HG02870 (cell line): Measurements from ENCODE around the gene FMN1.
"Not testable (repeated sequence)": the region's sequence is repeated elsewhere in the genome, so short reads cannot be mapped to it uniquely, and the experiment has no call there.

Source experiments
- ATAC-seq: cut with Tn5 transposase; IDR thresholded peaks from one replicate; pipeline ENCODE4 v1.9.1; 2021; ENCODE audit warnings: mild to moderate bottlenecking, moderate library complexity; ENCODE audit not compliant: unreplicated experiment

FMN1 gene

DNA sequence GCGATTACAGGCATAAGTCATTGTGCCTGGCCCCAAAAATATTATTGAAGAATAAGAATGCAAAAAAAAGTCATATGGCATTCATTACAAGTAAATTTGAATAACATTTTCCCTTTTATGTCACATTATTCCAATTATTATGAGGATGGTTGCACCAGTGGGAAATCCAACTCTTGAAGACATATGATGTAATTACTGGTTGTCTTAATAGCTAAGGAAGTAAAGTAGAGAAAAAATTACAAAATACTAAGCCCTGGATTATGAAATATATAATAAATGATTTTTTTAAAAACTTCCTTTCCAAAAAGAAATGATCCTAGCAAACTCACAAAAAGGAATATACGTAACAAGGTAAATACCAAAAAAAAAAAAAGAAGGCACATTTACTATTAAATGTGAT, 98.9 kb downstream of the FMN1 start:
- ATAC-seq: no peak

GRCh38 chr15:33094336-33094735, 100.2 kb downstream of the FMN1 start:
- ATAC-seq: no peak

GRCh38 chr15:33093222-33093621, 101.3 kb downstream of the FMN1 start:
- ATAC-seq: no peak

GRCh38 chr15:33091983-33092693, 102.4 kb downstream of the FMN1 start:
- ATAC-seq: no peak

GRCh38 chr15:33089878-33090757, 104.4 kb downstream of the FMN1 start:
- no peak for ATAC-seq

- ATAC-seq: no peak
Observed at GRCh38 chr15:33089165-33089877, 105.2 kb downstream of the FMN1 start.

DNA sequence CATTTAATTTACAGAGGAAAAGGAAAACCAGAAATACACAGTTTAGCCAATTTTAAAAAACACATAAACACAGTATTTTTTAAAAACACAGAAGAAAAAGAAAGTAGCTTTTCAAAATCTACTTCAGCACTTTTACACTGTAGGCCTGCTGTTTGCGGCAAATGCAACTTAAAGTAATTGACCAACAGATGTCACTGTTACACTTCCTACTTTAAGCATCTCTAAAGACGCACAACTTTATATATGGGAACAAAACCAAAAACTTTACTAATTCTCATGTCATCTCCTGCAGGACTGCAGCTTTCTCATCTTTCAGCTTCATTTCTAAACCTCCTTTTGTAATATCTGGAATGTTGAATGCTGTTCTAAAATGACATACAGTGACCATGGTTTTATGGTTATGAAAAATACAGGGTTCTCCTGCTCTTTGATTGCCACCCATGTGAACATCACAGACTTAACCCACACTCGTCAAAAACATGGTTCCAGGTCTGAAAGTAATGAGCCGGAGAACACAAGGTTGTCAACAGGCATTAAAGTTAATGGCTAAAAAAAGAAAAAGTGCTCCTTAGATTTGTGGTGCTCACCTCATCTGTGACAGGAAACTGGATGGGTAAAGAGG, 107.9 kb downstream of the FMN1 start:
- ATAC-seq: no peak

DNA sequence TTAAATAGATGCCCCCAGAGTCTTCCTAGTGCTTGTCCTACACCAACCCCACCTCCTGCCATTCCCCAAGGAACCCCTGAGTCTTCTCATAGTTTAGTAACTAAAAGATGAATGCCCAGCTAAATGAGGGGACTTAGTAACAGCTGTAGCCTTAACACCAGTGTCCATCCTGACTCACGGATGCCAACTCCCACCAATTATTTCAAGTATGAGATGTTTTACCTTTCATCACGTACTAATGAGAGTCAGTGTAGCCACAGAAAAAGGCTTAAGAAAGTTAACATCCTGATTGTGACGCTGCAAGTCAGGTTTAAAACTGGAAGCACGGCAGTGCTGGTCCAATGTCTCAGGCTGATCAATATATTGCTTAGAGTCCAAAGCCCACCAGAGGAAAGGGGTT, 109.9 kb downstream of the FMN1 start:
- no peak for ATAC-seq

DNA sequence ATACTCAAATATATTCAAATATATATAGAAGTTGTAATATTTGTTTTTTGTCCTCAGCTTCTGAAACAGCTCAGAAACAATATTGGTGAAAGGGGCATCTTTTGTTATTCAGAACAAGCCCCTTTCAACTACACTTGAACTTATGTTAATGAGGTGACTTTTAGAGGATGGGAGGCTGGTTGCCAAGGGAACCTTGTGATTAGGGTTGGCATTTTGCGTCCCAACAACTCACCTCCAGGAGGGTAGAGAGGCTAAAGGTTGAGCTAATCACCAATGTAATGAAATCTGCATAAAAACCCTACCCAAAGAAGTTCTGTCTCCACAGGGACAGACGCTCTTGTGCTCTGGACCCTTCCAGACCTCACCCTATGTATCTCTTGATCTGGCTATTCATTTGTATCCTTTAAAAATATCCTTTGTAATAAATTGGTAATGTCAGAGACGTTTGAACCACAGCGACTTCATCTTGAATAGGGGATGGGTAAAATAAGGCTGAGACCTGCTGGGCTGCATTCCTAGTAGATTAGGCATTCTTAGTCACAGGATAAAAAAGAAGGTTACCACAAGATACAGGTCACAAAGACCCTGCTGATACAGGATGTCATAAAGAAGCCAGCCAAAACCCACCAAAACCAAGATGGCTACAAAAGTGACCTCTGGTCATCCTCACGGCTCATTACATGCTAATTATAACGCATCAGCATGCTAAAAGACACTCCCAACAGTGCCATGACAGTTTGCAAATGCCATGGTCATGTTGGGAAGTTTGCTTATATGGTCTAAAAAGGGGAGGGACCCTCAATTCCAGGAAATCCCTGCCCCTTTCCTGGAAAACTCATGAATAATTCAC, 111.1 kb downstream of the FMN1 start:
- no peak for ATAC-seq

- ATAC-seq: no peak
Observed at GRCh38 chr15:33080006-33080405, 114.5 kb downstream of the FMN1 start.

- no peak for ATAC-seq
Observed at GRCh38 chr15:33078607-33079006, 115.9 kb downstream of the FMN1 start.

- ATAC-seq: no peak
Observed at GRCh38 chr15:33076937-33077336, 117.6 kb downstream of the FMN1 start.

DNA sequence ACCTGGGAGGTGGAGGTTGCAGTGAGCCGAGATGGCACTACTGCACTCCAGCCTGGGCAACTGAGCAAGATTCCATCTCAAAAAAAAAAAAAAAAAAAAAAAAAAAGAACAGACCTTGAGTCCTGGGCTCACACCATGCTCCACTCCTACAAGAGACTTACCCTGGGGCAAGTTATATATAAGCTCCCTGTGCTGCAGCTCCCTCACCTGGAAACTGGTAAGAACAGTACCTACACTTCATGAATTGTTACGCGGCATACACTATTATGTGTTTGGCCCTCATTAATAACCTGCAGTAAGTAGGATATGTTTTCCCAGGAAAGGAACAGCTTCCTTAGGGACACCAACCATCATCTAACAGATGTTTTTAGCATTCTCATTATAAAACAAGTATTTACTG, 119.6 kb downstream of the FMN1 start:
- ATAC-seq: no peak

DNA sequence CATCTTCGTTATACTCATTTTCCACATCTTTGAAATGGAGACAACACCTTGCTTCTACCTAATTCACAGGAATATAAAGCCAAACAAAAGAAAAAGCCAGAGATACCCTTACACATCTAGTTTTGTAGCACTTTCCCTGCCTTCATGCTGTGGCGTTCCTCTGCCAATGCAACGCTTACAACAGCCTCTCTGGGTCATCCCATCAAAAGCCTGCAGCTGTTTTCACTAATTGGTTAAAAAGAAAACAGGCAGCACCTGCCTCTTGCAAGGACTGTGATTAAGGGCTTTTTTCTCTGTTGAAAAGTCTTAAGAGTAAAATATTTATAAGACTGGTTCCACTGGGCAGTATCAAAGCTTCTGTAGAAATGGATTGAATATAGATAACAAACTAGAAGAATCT, 120.3 kb downstream of the FMN1 start:
- ATAC-seq: no peak

- no peak for ATAC-seq
Observed at GRCh38 chr15:33071451-33071850, 123.1 kb downstream of the FMN1 start.

DNA sequence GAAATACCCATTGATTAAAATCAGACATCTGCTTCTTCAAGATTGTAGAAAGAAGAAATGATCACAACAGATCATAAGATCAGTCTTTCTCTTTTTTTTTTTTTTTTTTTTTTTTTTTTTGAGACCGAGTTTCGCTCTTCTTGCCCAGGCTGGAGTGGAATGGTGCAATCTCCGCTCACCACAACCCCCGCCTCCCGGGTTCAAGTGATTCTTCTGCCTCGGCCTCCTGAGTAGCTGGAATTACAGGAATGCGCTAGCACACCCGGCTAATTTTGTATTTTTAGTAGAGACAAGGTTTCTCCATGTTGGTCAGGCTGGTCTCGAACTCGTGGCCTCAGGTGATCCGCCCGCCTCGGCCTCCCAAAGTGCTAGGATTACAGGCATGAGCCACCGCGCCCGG, 124.6 kb downstream of the FMN1 start:
- not testable (repeated sequence) for ATAC-seq

DNA sequence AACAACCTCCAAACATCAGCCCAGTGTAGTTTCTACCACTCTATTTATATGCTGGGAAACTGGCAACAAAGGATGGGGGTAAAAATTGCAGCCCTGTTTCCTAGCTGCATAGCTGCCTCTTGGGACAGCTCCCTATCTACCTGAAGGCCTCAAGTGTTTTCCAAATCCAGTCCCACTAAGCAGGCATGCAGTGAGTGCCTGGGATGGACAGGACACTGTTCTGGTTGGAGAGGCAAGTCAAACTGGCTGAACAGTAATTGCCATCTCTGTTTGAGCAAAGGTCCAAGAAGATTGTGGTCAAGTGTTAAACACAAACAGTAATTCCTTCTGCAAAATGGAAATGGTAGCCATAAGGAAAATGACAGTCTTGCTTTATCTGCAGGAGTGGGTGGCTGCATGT, 125.4 kb downstream of the FMN1 start:
- no peak for ATAC-seq

GRCh38 chr15:33068511-33068990, 126.0 kb downstream of the FMN1 start:
- ATAC-seq: no peak

- ATAC-seq: no peak
Observed at GRCh38 chr15:33068007-33068481, 126.5 kb downstream of the FMN1 start.

GRCh38 chr15:33067456-33067855, 127.1 kb downstream of the FMN1 start:
- no peak for ATAC-seq
